ENCODE data around the gene USP10.

GRCh38 chr16:84818133-84818532 lies 118.3 kb downstream of the USP10 start:
- no peak for TF ChIP-seq POLR2A (IDR thresholded peaks at IDR 0.05)
- no peak for TF ChIP-seq CTCF (IDR thresholded peaks at IDR 0.05)
- TF ChIP-seq EP300 (IDR thresholded peaks at IDR 0.05): no peak

Measured in sigmoid colon (tissue), 4 donors.